Endothelial cell of umbilical vein (primary cell): ENCODE results near the gene ADRM1. TPM values are rescaled to one million over a fixed set of nuclear protein-coding genes. Genes with fewer than 3 reads are reported as not detected.

ENCODE experiments used
- BruUV-seq: library from RNA; stranded (reverse); fragments of 400-500 nt; replicated peaks from 2 replicates; lab custom pipeline; 2021; lab: Mats Ljungman, UMichigan
- CTCF ChIA-PET: fragments of 300-600, 350-600 bp; sonication (Branson Sonifier 250); formaldehyde crosslinking; loops from one replicate; lab custom pipeline; 2021; ENCODE audit warnings: antibody characterized with exemption, inconsistent platforms; lab: Charles Lee
- POLR2A ChIA-PET: fragments of 300-600, 350-600 bp; sonication (Branson Sonifier 250); formaldehyde crosslinking; loops from one replicate; lab custom pipeline; 2021; ENCODE audit warnings: antibody characterized with exemption, inconsistent platforms; lab: Charles Lee
- DNase-seq: peaks from one replicate; pipeline ENCODE4 v3.0.0-alpha.2; 2011; ENCODE audit warnings: low read depth, low spot score
- FAIRE-seq: peaks from 2 replicates; lab custom pipeline; 2011; peaks lifted over from hg19 to GRCh38; lab: Jason Lieb, UNC
- H2AFZ ChIP-seq: 2 replicates; pipeline ENCODE4 v1.6.0; 2012; ENCODE audit warnings: low read depth, low read length, control low read depth, inconsistent platforms
- H3K27ac ChIP-seq: 2 replicates; pipeline ENCODE4 v1.5.1; 2011; ENCODE audit warnings: low read depth, mild to moderate bottlenecking, control low read depth, low read length, moderate library complexity; ENCODE audit not compliant: insufficient read depth
- H3K27me3 ChIP-seq, 2 experiments: 2 replicates each; pipeline versions ENCODE4 v1.6.0 to v1.6.1; 2011; ENCODE audit warnings: low read length in 2 of 2, mixed read lengths in 1 of 2; ENCODE audit not compliant: control insufficient read depth in 2 of 2, insufficient read depth in 2 of 2
- H3K36me3 ChIP-seq, 2 experiments: 2 replicates in 1 of 2; 3 replicates in 1 of 2; pipeline ENCODE4 v1.5.1; 2011; ENCODE audit warnings: low read length in 2 of 2, mild to moderate bottlenecking in 1 of 2, moderate library complexity in 1 of 2; ENCODE audit not compliant: control insufficient read depth in 2 of 2, insufficient read depth in 2 of 2; ENCODE audit errors: extremely low read depth in 1 of 2
- H3K4me1 ChIP-seq: 3 replicates; pipeline ENCODE4 v1.5.1; 2011; ENCODE audit warnings: mild to moderate bottlenecking, low read length; ENCODE audit not compliant: control insufficient read depth, insufficient read depth; ENCODE audit errors: extremely low read depth
- H3K4me2 ChIP-seq: 2 replicates; pipeline ENCODE4 v1.6.1; 2011; ENCODE audit warnings: low read length, control low read depth, mixed read lengths; ENCODE audit not compliant: insufficient read depth
- H3K4me3 ChIP-seq, 3 experiments: fragments of 200-600 bp in 1 of 3; sonication (generic), shearing (Covaris generic) in 1 of 3; replicated peaks in 1 of 3; 2 replicates each; pipeline ENCODE4 v1.5.1; 2011 to 2016; ENCODE audit warnings: control low read depth in 3 of 3, low read length in 3 of 3, mild to moderate bottlenecking in 2 of 3, inconsistent platforms in 1 of 3, low read depth in 1 of 3, moderate library complexity in 1 of 3; ENCODE audit not compliant: insufficient read depth in 1 of 3
- H3K79me2 ChIP-seq: 2 replicates; pipeline ENCODE4 v1.6.0; 2012; ENCODE audit warnings: low read length, inconsistent platforms; ENCODE audit not compliant: control insufficient read depth, insufficient read depth
- H3K9ac ChIP-seq: replicated peaks from 2 replicates; pipeline ENCODE3; 2011; ENCODE audit warnings: low read length, control low read depth; ENCODE audit not compliant: insufficient read depth; ENCODE audit errors: extremely low read depth
- H3K9me1 ChIP-seq: replicated peaks from 3 replicates; pipeline ENCODE4 v1.6.0; 2011; ENCODE audit warnings: mild to moderate bottlenecking, low read length; ENCODE audit not compliant: control insufficient read depth, insufficient read depth; ENCODE audit errors: extremely low read depth
- H3K9me3 ChIP-seq: replicated peaks from 2 replicates; pipeline ENCODE4 v1.5.1; 2012; ENCODE audit warnings: low read length, inconsistent platforms; ENCODE audit not compliant: control insufficient read depth, insufficient read depth
- H4K20me1 ChIP-seq: replicated peaks from 2 replicates; pipeline ENCODE3; 2011; ENCODE audit warnings: mild to moderate bottlenecking, low read length; ENCODE audit not compliant: control insufficient read depth, insufficient read depth; ENCODE audit errors: extremely low read depth
- CTCF ChIP-seq, 2 donors: IDR thresholded peaks; 1 replicate in 1 of 2; 2 replicates in 1 of 2; pipeline ENCODE4 v1.5.1; 2011; ENCODE audit warnings: low read length in 2 of 2, mild to moderate bottlenecking in 2 of 2, moderate library complexity in 2 of 2, control low read depth in 1 of 2, inconsistent platforms in 1 of 2, low read depth in 1 of 2; ENCODE audit not compliant: insufficient read depth in 1 of 2; ENCODE audit errors: extremely low read depth in 1 of 2
- EZH2 ChIP-seq: IDR thresholded peaks from 2 replicates; pipeline ENCODE4 v1.6.1; 2012; ENCODE audit warnings: borderline replicate concordance, low read depth, mild to moderate bottlenecking, moderate library complexity, low read length, inconsistent platforms; ENCODE audit not compliant: severe bottlenecking
- FOS ChIP-seq: IDR thresholded peaks from 2 replicates; pipeline ENCODE4 v1.6.1; 2011; ENCODE audit warnings: mild to moderate bottlenecking, low read length, moderate library complexity, borderline replicate concordance; ENCODE audit not compliant: insufficient read depth
- GATA2 ChIP-seq: IDR thresholded peaks from 2 replicates; pipeline ENCODE4 v1.7.0; 2011; ENCODE audit warnings: low read depth, mild to moderate bottlenecking, moderate library complexity, mixed read lengths, low read length; ENCODE audit not compliant: insufficient read length, insufficient read depth
- JUN ChIP-seq: IDR thresholded peaks from 2 replicates; pipeline ENCODE4 v1.6.1; 2011; ENCODE audit warnings: borderline replicate concordance, low read depth; ENCODE audit not compliant: insufficient read length, insufficient read depth
- MAX ChIP-seq: IDR thresholded peaks from 2 replicates; pipeline ENCODE4 v1.6.1; 2011; ENCODE audit not compliant: insufficient read depth, insufficient read length
- MYC ChIP-seq: IDR thresholded peaks from one replicate; pipeline ENCODE4 v1.6.1; 2011; ENCODE audit warnings: mild to moderate bottlenecking, low read depth, low read length
- POLR2A ChIP-seq: IDR thresholded peaks from 2 replicates; pipeline ENCODE4 v1.6.1; 2012; ENCODE audit warnings: low read depth, mild to moderate bottlenecking, control low read depth, low read length
- POLR2AphosphoS5 ChIP-seq: IDR thresholded peaks from 2 replicates; pipeline ENCODE4 v1.6.1; 2012; ENCODE audit warnings: low read depth, mild to moderate bottlenecking, control low read depth, low read length, moderate library complexity; ENCODE audit not compliant: insufficient read depth
- dilution Hi-C: fragments of 300-500 bp; cut with MboI; formaldehyde crosslinking; loops from one replicate; pipeline ENCODE4 v1.15.0; 2019; ENCODE audit warnings: low sequenced_read_pairs; ENCODE audit not compliant: extremely low pct_ligation_motif_present
- intact Hi-C: fragments of 100-400 bp; cut with micrococcal nuclease; formaldehyde crosslinking; loops from one replicate; pipeline ENCODE4 v1.10.0; 2022
- polyA plus RNA-seq, 4 experiments: library from polyadenylated mRNA; depleted of rRNA in 3 of 4; stranded (reverse) in 3 of 4; unstranded in 1 of 4; fragments of >200 nt; gene quantifications; 2 replicates each; pipeline versions ENCODE4 v1.2.1 to v1.2.3, GENCODE V29; 2011 to 2012; ENCODE audit warnings: missing spikeins in 1 of 4
- total RNA-seq: library from RNA; stranded (reverse); gene quantifications from 2 replicates; pipeline ENCODE4 v1.2.3, GENCODE V29; 2021

ADRM1 gene
- total and polyA plus RNA-seq, 2 donors (not counting 3 experiments of a cell fraction or from before 2014, with no cell fraction given): 154 to 179 TPM

GRCh38 chr20:62284448-62284847 lies 18.3 kb upstream of the ADRM1 start:
- H3K9ac ChIP-seq: no peak overlapping the region
- DNase-seq: no peak
- dilution Hi-C loops: no loop called here
- ChIA-PET POLR2A (no interaction called here), CTCF (interaction anchor here (2.2 kb wide), 1 partner anchor 98 kb away, joined by 10 read pairs; no protein-coding TSS in a partner anchor)
- TF ChIP-seq EZH2 (no peak), FOS (no peak), JUN (no peak), GATA2 (no peak)
- H3K79me2 ChIP-seq: no peaks in the 10 kb centered on the region
- no peaks in the 10 kb centered on the region for H4K20me1 ChIP-seq
- H3K4me2 ChIP-seq: no peak overlapping the region
- H3K4me1 ChIP-seq: peaks cover 19% of the 10 kb centered on the region
- H3K9me1 ChIP-seq: no peaks in the 10 kb centered on the region
- H3K27ac ChIP-seq: peak overlapping the region; percentile 91
- BruUV-seq: no TSS peak
- H2AFZ ChIP-seq: no peak overlapping the region
- no peaks in the 10 kb centered on the region for H3K27me3 ChIP-seq
- no peaks in the 10 kb centered on the region for H3K9me3 ChIP-seq
- H3K36me3 ChIP-seq: peaks cover 5 to 33% of the 10 kb centered on the region in 2 experiments
- intact Hi-C loops: loop anchor here (2.0 kb wide), 1 partner anchor 46 kb away; the partner anchor contains the start of gene OSBPL2
- FAIRE-seq: no peak
- no peak overlapping the region for H3K4me3 ChIP-seq

- Histone ChIP-seq H2AFZ (no peak overlapping the region), H3K79me2 (no peaks in the 10 kb centered on the region), H3K4me2 (no peak overlapping the region), H3K9ac (no peak overlapping the region), H3K9me1 (no peaks in the 10 kb centered on the region), H3K27me3 (no peaks in the 10 kb centered on the region), H3K4me1 (peaks cover 19% of the 10 kb centered on the region), H3K36me3 (peaks cover 5 to 27% of the 10 kb centered on the region in 2 experiments), H3K27ac (peak overlapping the region; percentile 91), H4K20me1 (no peaks in the 10 kb centered on the region), H3K9me3 (no peaks in the 10 kb centered on the region), H3K4me3 (no peak overlapping the region)
- intact Hi-C loops (loop anchor here (2.0 to 5.0 kb wide), 2 partner anchors 46 to 83 kb away; partner anchors contain the start of gene OSBPL2), dilution Hi-C loops (no loop called here)
- BruUV-seq: no TSS peak
- DNase-seq (no peak), FAIRE-seq (no peak)
- POLR2A ChIA-PET: no interaction called here
- TF ChIP-seq GATA2 (no peak), MAX (no peak), JUN (no peak), CTCF (IDR thresholded peaks at IDR 0.05; ENCODE audit: extremely low read depth in 1 of 2, insufficient read depth in 1 of 2, low read depth in 1 of 2, low read length in 2 of 2) (no peak), POLR2AphosphoS5 (no peak), FOS (no peak), POLR2A (no peak), MYC (no peak), EZH2 (no peak)
- CTCF ChIA-PET: interaction anchor here (1.2 to 2.2 kb wide), 3 partner anchors 10 to 274 kb away, joined by 4 to 10 read pairs (median 10); no protein-coding TSS in a partner anchor
These were observed 17.6 kb upstream of the ADRM1 start for GRCh38 chr20:62285151-62285550.
